NCI-H128 (cell line): ENCODE measurements around the gene PGAM5.
"Not testable (repeated sequence)": the region's sequence is repeated elsewhere in the genome, so short reads cannot be mapped to it uniquely, and the experiment has no call there.

ENCODE experiments used
- DNase-seq: peaks from one replicate; lab custom pipeline; 2025; ENCODE audit not compliant: unreplicated experiment; lab: John Stamatoyannopoulos, UW

PGAM5 gene

GRCh38 chr12:132741620-132742019, 31.0 kb downstream of the PGAM5 start:
- DNase-seq = no peak

- DNase-seq = no peak
Observed at GRCh38 chr12:132743831-132744230, 33.2 kb downstream of the PGAM5 start.

GRCh38 chr12:132746613-132747012, 36.0 kb downstream of the PGAM5 start:
- DNase-seq = no peak

- no peak for DNase-seq
Observed at GRCh38 chr12:132747395-132747794, 36.8 kb downstream of the PGAM5 start.

- DNase-seq = no peak
Observed at GRCh38 chr12:132747896-132748295, 37.3 kb downstream of the PGAM5 start.

- no peak for DNase-seq
Observed at GRCh38 chr12:132748319-132748718, 37.7 kb downstream of the PGAM5 start.

GRCh38 chr12:132753670-132754069, 43.0 kb downstream of the PGAM5 start:
- DNase-seq = not testable (repeated sequence)

GRCh38 chr12:132754160-132754932, 43.7 kb downstream of the PGAM5 start:
- DNase-seq = no peak

GRCh38 chr12:132758825-132759224, 48.2 kb downstream of the PGAM5 start:
- DNase-seq = not testable (repeated sequence)

- DNase-seq = no peak
Observed at GRCh38 chr12:132759359-132759758, 48.7 kb downstream of the PGAM5 start.

- no peak for DNase-seq
Observed at GRCh38 chr12:132761032-132761920, 50.6 kb downstream of the PGAM5 start, which contains the start of gene ANKLE2. TSS of gene ANKLE2 (minus strand) at chr12:132761832. CDS start at chr12:132761798, 34 bp downstream.

GRCh38 chr12:132761921-132762583, 51.4 kb downstream of the PGAM5 start:
- DNase-seq = peak; percentile 65

GRCh38 chr12:132764231-132764630, 53.6 kb downstream of the PGAM5 start:
- no peak for DNase-seq

GRCh38 chr12:132765361-132765760, 54.7 kb downstream of the PGAM5 start:
- no peak for DNase-seq

GRCh38 chr12:132766380-132767085, 55.9 kb downstream of the PGAM5 start:
- DNase-seq = no peak

- no peak for DNase-seq
Observed at GRCh38 chr12:132771126-132771838, 60.6 kb downstream of the PGAM5 start.
